A549 (cell line): ENCODE results near the gene SYK. TPM values are rescaled to one million over a fixed set of nuclear protein-coding genes. Genes with fewer than 3 reads are reported as not detected.

Experiments
- ATAC-seq, 2 experiments: fragments of 200-7000 bp in 1 of 2; fragments of >200 bp in 1 of 2; cut with Nextera tagmentation in 1 of 2; cut with Tn5 transposase in 1 of 2; 3 replicates each; pipeline versions ENCODE4 v1.8.0 to v1.9.1; 2018 to 2020; ENCODE audit warnings: mild to moderate bottlenecking in 1 of 2, moderate library complexity in 1 of 2
- CTCF ChIA-PET: fragments of 300-600 bp; sonication (Branson Sonifier 250); formaldehyde crosslinking; extraction: SDS; loops from one replicate; lab custom pipeline; 2021; ENCODE audit warnings: antibody characterized with exemption, inconsistent platforms; lab: Yijun Ruan, JAX
- POLR2A ChIA-PET: fragments of 350-600 bp; formaldehyde crosslinking; extraction: SDS; loops from one replicate; lab custom pipeline; 2021; ENCODE audit warnings: antibody characterized with exemption, inconsistent platforms; lab: Yijun Ruan, JAX
- DNase-seq, 2 experiments: peaks; one replicate each; pipeline versions ENCODE4 v3.0.0 to v3.0.0-alpha.2; 2011 to 2016; ENCODE audit warnings: low read depth in 1 of 2, low spot score in 1 of 2
- FAIRE-seq: peaks from 2 replicates; lab custom pipeline; 2011; peaks lifted over from hg19 to GRCh38; lab: Jason Lieb, UNC
- H3K27ac ChIP-seq, 2 experiments: fragments of >200 bp; sonication (Bioruptor Twin); formaldehyde crosslinking; 3 replicates each; pipeline ENCODE4 v1.5.1; 2016 to 2017
- H3K4me1 ChIP-seq: fragments of >200 bp; sonication (Bioruptor Twin); formaldehyde crosslinking; 3 replicates; pipeline ENCODE4 v1.6.1; 2016
- H3K4me2 ChIP-seq: fragments of >200 bp; sonication (Bioruptor Twin); formaldehyde crosslinking; 3 replicates; pipeline ENCODE4 v1.6.1; 2016
- H3K4me3 ChIP-seq: fragments of >200 bp; sonication (Bioruptor Twin); formaldehyde crosslinking; 3 replicates; pipeline ENCODE4 v1.5.1; 2016
- H3K9me3 ChIP-seq: fragments of >200 bp; sonication (Bioruptor Twin); formaldehyde crosslinking; 3 replicates; pipeline ENCODE4 v1.6.1; 2016
- ATOH8 ChIP-seq: fragments of 250-450 bp; sonication (Bioruptor Pico); IDR thresholded peaks from 2 replicates; pipeline ENCODE4 v1.5.0; 2020; ENCODE audit warnings: low read depth, mild to moderate bottlenecking, moderate library complexity
- BCL3 ChIP-seq: fragments of >200 bp; sonication (Bioruptor Twin); formaldehyde crosslinking; IDR thresholded peaks from 3 replicates; pipeline ENCODE4 v1.6.1; 2016
- CBX8 ChIP-seq: fragments of 200-600 bp; sonication (generic); IDR thresholded peaks from 2 replicates; pipeline ENCODE4 v1.6.1; 2016
- E2F6 ChIP-seq: IDR thresholded peaks from 2 replicates; pipeline ENCODE4 v1.6.1; 2012; ENCODE audit warnings: low read depth, borderline replicate concordance
- EHF ChIP-seq: fragments of 250-450 bp; sonication (Bioruptor Pico); IDR thresholded peaks from 2 replicates; pipeline ENCODE4 v1.5.0; 2020; ENCODE audit warnings: mild to moderate bottlenecking
- EHMT2 ChIP-seq: fragments of 200-600 bp; sonication (generic); IDR thresholded peaks from 2 replicates; pipeline ENCODE4 v1.6.1; 2016; ENCODE audit warnings: antibody characterized with exemption, low read depth, mild to moderate bottlenecking, moderate library complexity
- EP300 ChIP-seq, 2 experiments: fragments of >200 bp; sonication (Bioruptor Twin); formaldehyde crosslinking; IDR thresholded peaks; 2 replicates in 1 of 2; 3 replicates in 1 of 2; pipeline ENCODE4 v1.6.1; 2016 to 2017
- ESRRA ChIP-seq: fragments of 150-350 bp; IDR thresholded peaks from 2 replicates; pipeline ENCODE4 v1.6.1; 2014; ENCODE audit warnings: mild to moderate bottlenecking, low read length, borderline replicate concordance
- FOSB ChIP-seq: fragments of 250-450 bp; sonication (Bioruptor Pico); IDR thresholded peaks from 2 replicates; pipeline ENCODE4 v1.5.0; 2020; ENCODE audit warnings: mild to moderate bottlenecking, moderate library complexity
- FOSL2 ChIP-seq, 2 experiments: fragments of 450-650 bp in 1 of 2; fragments of >200 bp in 1 of 2; sonication (Bioruptor Twin) in 1 of 2; formaldehyde crosslinking; IDR thresholded peaks; 2 replicates each; pipeline versions ENCODE4 v1.5.0 to v1.6.1; 2016 to 2020; ENCODE audit warnings: mild to moderate bottlenecking in 1 of 2, moderate library complexity in 1 of 2
- HES2 ChIP-seq: fragments of >200 bp; sonication (Bioruptor Twin); formaldehyde crosslinking; IDR thresholded peaks from 2 replicates; pipeline ENCODE4 v1.6.1; 2016
- KDM1A ChIP-seq: fragments of 200-600 bp; sonication (generic); IDR thresholded peaks from 2 replicates; pipeline ENCODE4 v1.6.1; 2016; ENCODE audit warnings: low read depth, mild to moderate bottlenecking
- MAFK ChIP-seq: fragments of 450-650 bp; IDR thresholded peaks from 2 replicates; pipeline ENCODE4 v1.6.1; 2014; ENCODE audit not compliant: partially characterized antibody
- MYC ChIP-seq: IDR thresholded peaks from 2 replicates; pipeline ENCODE4 v1.6.1; 2012; ENCODE audit warnings: mild to moderate bottlenecking, inconsistent platforms, low read length, improper control_type of control experiment, borderline replicate concordance
- NFE2L2 ChIP-seq: fragments of 150-350 bp; conservative IDR thresholded peaks from 2 replicates; pipeline ENCODE4 v1.6.1; 2014; ENCODE audit warnings: low read length
- NPAS2 ChIP-seq: fragments of 250-450 bp; sonication (Bioruptor Pico); IDR thresholded peaks from 2 replicates; pipeline ENCODE4 v1.8.0; 2022; ENCODE audit warnings: mild to moderate bottlenecking, moderate library complexity, borderline replicate concordance
- RCOR1 ChIP-seq: fragments of 150-350 bp; IDR thresholded peaks from 2 replicates; pipeline ENCODE4 v1.6.1; 2014; ENCODE audit warnings: antibody characterized with exemption, low read length, low read depth
- SREBF2 ChIP-seq: fragments of 450-650 bp; IDR thresholded peaks from 2 replicates; pipeline ENCODE4 v1.6.1; 2014; ENCODE audit warnings: mild to moderate bottlenecking, moderate library complexity
- ZFP36 ChIP-seq: fragments of 450-650 bp; IDR thresholded peaks from 2 replicates; pipeline ENCODE4 v1.6.1; 2014; ENCODE audit warnings: borderline replicate concordance; ENCODE audit not compliant: partially characterized antibody
- WGBS: methylation state at CpG from one replicate; pipeline ENCODE4 v1.1.6; 2017; ENCODE audit errors: missing lambda C conversion rate; 5-methylcytosine and 5-hydroxymethylcytosine counted together
- polyA plus RNA-seq, 4 experiments: library from polyadenylated mRNA; depleted of rRNA in 3 of 4; stranded (reverse); fragments of >200 nt; fragmentation: RNase III in 1 of 4; extraction: RNeasy Plus Mini Kit Qiagen cat#74134 plus additional on column Dnase treatment in 1 of 4; gene quantifications; 2 replicates in 3 of 4; 3 replicates in 1 of 4; pipeline ENCODE4 v1.2.3, GENCODE V29; 2011 to 2017
- TF ChIP-seq, protein P1 (sequence below): IDR thresholded peaks from 2 replicates; pipeline ENCODE4 v1.6.1; 2012
- TF ChIP-seq, protein P2 (sequence below): fragments of 150-350 bp; IDR thresholded peaks from 2 replicates; pipeline ENCODE4 v1.6.1; 2014; ENCODE audit warnings: low read depth, mild to moderate bottlenecking, low read length

The SYK gene
- polyA plus RNA-seq, 2 of the 4 experiments (the other 2 are of a cell fraction), result 0.01 to 0.03 TPM

DNA sequence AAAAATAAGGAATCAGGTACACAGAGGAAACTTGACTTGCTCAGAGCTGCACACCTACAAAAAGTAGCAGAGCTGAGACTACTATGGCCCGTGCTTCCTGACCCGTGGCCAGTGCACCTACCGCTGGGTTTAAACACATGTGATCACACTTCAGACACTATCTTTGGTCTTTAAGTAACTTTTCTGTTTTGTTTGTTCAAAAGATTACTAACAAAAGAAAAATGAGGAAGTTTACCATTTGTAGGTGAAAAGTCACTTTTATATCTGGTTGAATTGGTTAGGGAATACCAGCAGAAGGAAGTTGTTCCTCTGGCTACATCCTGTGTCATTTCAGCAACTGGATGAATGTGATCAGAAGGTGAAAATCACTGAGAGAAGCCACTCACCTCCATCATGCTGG lies 6.5 kb upstream of the SYK start:
- ATAC-seq (no peak), FAIRE-seq (no peak), DNase-seq (no peak)
- Histone ChIP-seq H3K4me2 (no peak overlapping the region), H3K9me3 (no peaks in the 10 kb centered on the region), H3K27ac (no peak overlapping the region), H3K4me1 (no peaks in the 10 kb centered on the region), H3K4me3 (no peak overlapping the region)
- ChIA-PET POLR2A (no interaction called here), CTCF (interaction anchor here (1.1 kb wide), 1 partner anchor 569 kb away, joined by 3 read pairs; no protein-coding TSS in a partner anchor)
- WGBS, result 4% methylated on average over 3 of the region's 3 CpGs
- TF ChIP-seq EP300 (IDR thresholded peaks at IDR 0.05), result no peak

GRCh38 chr9:90795871-90796317 lies 5.7 kb upstream of the SYK start:
- H3K4me3 ChIP-seq, result no peak overlapping the region
- ATAC-seq (no peak), FAIRE-seq (no peak), DNase-seq (no peak)
- no peak overlapping the region for H3K4me2 ChIP-seq
- WGBS, result 70% methylated on average over 5 of the region's 5 CpGs
- no peaks in the 10 kb centered on the region for H3K4me1 ChIP-seq
- no peak overlapping the region for H3K27ac ChIP-seq
- TF ChIP-seq, protein P1, sequence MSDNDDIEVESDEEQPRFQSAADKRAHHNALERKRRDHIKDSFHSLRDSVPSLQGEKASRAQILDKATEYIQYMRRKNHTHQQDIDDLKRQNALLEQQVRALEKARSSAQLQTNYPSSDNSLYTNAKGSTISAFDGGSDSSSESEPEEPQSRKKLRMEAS, result no peak
- TF ChIP-seq FOSB, result no peak
- no peak for TF ChIP-seq EHMT2
- TF ChIP-seq, protein P2, sequence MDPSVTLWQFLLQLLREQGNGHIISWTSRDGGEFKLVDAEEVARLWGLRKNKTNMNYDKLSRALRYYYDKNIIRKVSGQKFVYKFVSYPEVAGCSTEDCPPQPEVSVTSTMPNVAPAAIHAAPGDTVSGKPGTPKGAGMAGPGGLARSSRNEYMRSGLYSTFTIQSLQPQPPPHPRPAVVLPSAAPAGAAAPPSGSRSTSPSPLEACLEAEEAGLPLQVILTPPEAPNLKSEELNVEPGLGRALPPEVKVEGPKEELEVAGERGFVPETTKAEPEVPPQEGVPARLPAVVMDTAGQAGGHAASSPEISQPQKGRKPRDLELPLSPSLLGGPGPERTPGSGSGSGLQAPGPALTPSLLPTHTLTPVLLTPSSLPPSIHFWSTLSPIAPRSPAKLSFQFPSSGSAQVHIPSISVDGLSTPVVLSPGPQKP, result no peak
- no peak for TF ChIP-seq EHF
- TF ChIP-seq ZFP36, result no peak
- TF ChIP-seq HES2, result no peak
- TF ChIP-seq RCOR1, result no peak
- no peak for TF ChIP-seq BCL3
- no peak for TF ChIP-seq E2F6
- TF ChIP-seq KDM1A, result no peak
- TF ChIP-seq CBX8, result no peak
- no peak for TF ChIP-seq FOSL2 (IDR thresholded peaks at IDR 0.05)
- TF ChIP-seq FOSL2 (CRISPR knock-in tag; IDR thresholded peaks at IDR 0.05), result no peak
- TF ChIP-seq NPAS2 (CRISPR knock-in tag), result no peak
- no peak for TF ChIP-seq ATOH8 (CRISPR knock-in tag)
- no peak for TF ChIP-seq SREBF2
- no peak for TF ChIP-seq ESRRA
- TF ChIP-seq NFE2L2, result no peak
- TF ChIP-seq MAFK, result no peak
- no peak for TF ChIP-seq MYC
- POLR2A ChIA-PET, result no interaction called here
- no peaks in the 10 kb centered on the region for H3K9me3 ChIP-seq
- CTCF ChIA-PET, result no interaction called here
